OCI-LY1 (cell line): ENCODE measurements around the gene THEM5.

Experiments
- H2AFZ ChIP-seq: fragments of 200-600 bp; sonication (generic), shearing (Covaris generic); 2 replicates; pipeline ENCODE4 v1.6.0; 2014; ENCODE audit warnings: antibody characterized with exemption, mild to moderate bottlenecking, low read length
- H3F3A ChIP-seq: fragments of 200-600 bp; sonication (generic), shearing (Covaris generic); 2 replicates; pipeline ENCODE4 v1.6.0; 2014; ENCODE audit warnings: mild to moderate bottlenecking, antibody characterized with exemption, low read length, moderate library complexity; ENCODE audit not compliant: insufficient read depth
- H3K27ac ChIP-seq: fragments of 200-600 bp; sonication (generic); 2 replicates; pipeline ENCODE4 v1.5.1; 2014; ENCODE audit warnings: low read length, mixed run types, mild to moderate bottlenecking, low read depth; ENCODE audit not compliant: poor library complexity, severe bottlenecking
- H3K27me3 ChIP-seq: fragments of 200-600 bp; sonication (generic); 2 replicates; pipeline ENCODE4 v1.6.0; 2014; ENCODE audit warnings: antibody characterized with exemption, mild to moderate bottlenecking, low read length, moderate library complexity; ENCODE audit not compliant: insufficient read depth
- H3K36me3 ChIP-seq: fragments of 200-600 bp; sonication (generic); 2 replicates; pipeline ENCODE4 v1.6.1; 2014; ENCODE audit warnings: mild to moderate bottlenecking, antibody characterized with exemption, low read length, moderate library complexity, mixed read lengths; ENCODE audit not compliant: insufficient read depth
- H3K4me1 ChIP-seq: fragments of 200-600 bp; sonication (generic); 2 replicates; pipeline ENCODE4 v1.5.1; 2014; ENCODE audit warnings: mild to moderate bottlenecking, low read length, moderate library complexity; ENCODE audit not compliant: insufficient read depth, severe bottlenecking
- H3K4me2 ChIP-seq: fragments of 200-600 bp; sonication (generic), shearing (Covaris generic); 2 replicates; pipeline ENCODE4 v1.6.1; 2014; ENCODE audit warnings: low read length
- H3K4me3 ChIP-seq: fragments of 200-600 bp; sonication (generic); 2 replicates; pipeline ENCODE4 v1.5.1; 2014; ENCODE audit warnings: low read length, low read depth, mild to moderate bottlenecking, mixed read lengths; ENCODE audit not compliant: poor library complexity, severe bottlenecking
- H3K79me2 ChIP-seq: fragments of 200-600 bp; shearing (Covaris generic); 2 replicates; pipeline ENCODE4 v1.6.1; 2016; ENCODE audit warnings: mixed run types, low read length, mixed read lengths; ENCODE audit not compliant: insufficient read depth
- H3K9ac ChIP-seq: fragments of 200-600 bp; sonication (generic), shearing (Covaris generic); 2 replicates; pipeline ENCODE4 v1.6.1; 2014; ENCODE audit warnings: mild to moderate bottlenecking, low read length, mixed read lengths
- H3K9me2 ChIP-seq: fragments of 200-600 bp; sonication (generic), shearing (Covaris generic); 2 replicates; pipeline ENCODE4 v1.6.1; 2014; ENCODE audit warnings: low read depth, mild to moderate bottlenecking, low read length, mixed read lengths
- H3K9me3 ChIP-seq: fragments of 200-600 bp; shearing (Covaris generic); 2 replicates; pipeline ENCODE4 v1.6.1; 2014; ENCODE audit warnings: low read length, mixed read lengths
- H4K20me1 ChIP-seq: fragments of 200-600 bp; sonication (generic), shearing (Covaris generic); 2 replicates; pipeline ENCODE4 v1.6.0; 2016; ENCODE audit warnings: mild to moderate bottlenecking, low read length; ENCODE audit not compliant: insufficient read depth
- EZH2 ChIP-seq: fragments of 200-600 bp; sonication (generic), shearing (Covaris generic); IDR thresholded peaks from 2 replicates; pipeline ENCODE4 v1.8.0; 2017; ENCODE audit warnings: borderline replicate concordance, mixed run types, mild to moderate bottlenecking, antibody characterized with exemption, low read length, moderate library complexity, mixed read lengths
- TF ChIP-seq, protein P1 (sequence below): fragments of 200-600 bp; sonication (generic), shearing (Covaris generic); IDR thresholded peaks from 2 replicates; pipeline ENCODE4 v1.5.1; 2017; ENCODE audit warnings: mild to moderate bottlenecking, antibody characterized with exemption, low read length, moderate library complexity, mixed read lengths

THEM5 gene

GRCh38 chr1:151849126-151849525, 4.4 kb downstream of the THEM5 start:
- no peak overlapping the region for H3K4me3 ChIP-seq
- TF ChIP-seq, protein P1, sequence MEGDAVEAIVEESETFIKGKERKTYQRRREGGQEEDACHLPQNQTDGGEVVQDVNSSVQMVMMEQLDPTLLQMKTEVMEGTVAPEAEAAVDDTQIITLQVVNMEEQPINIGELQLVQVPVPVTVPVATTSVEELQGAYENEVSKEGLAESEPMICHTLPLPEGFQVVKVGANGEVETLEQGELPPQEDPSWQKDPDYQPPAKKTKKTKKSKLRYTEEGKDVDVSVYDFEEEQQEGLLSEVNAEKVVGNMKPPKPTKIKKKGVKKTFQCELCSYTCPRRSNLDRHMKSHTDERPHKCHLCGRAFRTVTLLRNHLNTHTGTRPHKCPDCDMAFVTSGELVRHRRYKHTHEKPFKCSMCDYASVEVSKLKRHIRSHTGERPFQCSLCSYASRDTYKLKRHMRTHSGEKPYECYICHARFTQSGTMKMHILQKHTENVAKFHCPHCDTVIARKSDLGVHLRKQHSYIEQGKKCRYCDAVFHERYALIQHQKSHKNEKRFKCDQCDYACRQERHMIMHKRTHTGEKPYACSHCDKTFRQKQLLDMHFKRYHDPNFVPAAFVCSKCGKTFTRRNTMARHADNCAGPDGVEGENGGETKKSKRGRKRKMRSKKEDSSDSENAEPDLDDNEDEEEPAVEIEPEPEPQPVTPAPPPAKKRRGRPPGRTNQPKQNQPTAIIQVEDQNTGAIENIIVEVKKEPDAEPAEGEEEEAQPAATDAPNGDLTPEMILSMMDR, result no peak
- no peak for TF ChIP-seq EZH2
- H3K27ac ChIP-seq, result no peak overlapping the region
- no peak overlapping the region for H2AFZ ChIP-seq
- no peaks in the 10 kb centered on the region for H3K36me3 ChIP-seq
- H3K79me2 ChIP-seq, result no peaks in the 10 kb centered on the region
- H3K9me2 ChIP-seq, result no peaks in the 10 kb centered on the region
- no peak overlapping the region for H3K9ac ChIP-seq
- no peaks in the 10 kb centered on the region for H4K20me1 ChIP-seq
- H3K27me3 ChIP-seq, result no peaks in the 10 kb centered on the region; the same call in 1 of the 2 replicates
- H3F3A ChIP-seq, result no peaks in the 10 kb centered on the region
- no peaks in the 10 kb centered on the region for H3K9me3 ChIP-seq
- H3K4me2 ChIP-seq, result no peak overlapping the region
- H3K4me1 ChIP-seq, result peaks cover 8% of the 10 kb centered on the region

DNA sequence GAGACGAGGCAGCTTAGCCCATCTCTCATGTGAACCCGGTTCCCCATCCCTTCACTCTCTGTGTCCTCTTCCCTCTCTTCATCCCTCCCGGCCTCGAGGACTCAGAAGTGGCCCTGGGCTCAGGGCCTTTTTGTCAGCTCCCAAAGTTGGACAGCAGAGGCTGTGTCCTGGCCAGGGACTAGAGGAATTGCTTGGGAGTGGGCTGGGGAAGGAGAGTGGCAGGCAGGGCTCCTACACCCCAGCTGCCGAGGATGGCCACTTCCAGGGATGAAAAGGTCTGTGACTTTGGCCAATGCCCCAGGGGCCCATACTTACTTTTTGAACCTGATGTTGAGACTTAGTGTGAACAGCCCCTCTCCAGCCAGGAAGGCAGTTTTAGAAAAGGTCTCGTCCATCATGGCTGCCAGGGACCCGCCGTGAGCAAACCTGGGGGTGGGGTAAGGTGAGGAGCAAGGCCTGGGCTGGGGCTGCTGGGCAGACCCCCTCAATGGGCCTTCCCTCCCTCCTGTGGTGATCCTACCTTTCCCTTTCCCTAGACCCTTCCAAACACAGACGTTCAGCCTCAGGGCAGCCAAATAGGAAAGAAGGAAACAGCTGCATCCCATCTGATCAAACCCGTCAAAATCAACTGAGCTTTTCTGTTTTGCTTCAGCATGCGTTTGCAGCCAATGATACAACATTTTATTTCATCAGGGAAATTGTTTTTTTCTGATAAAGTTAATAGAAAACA, 5.5 kb downstream of the THEM5 start:
- H3K36me3 ChIP-seq, result no peaks in the 10 kb centered on the region
- no peak overlapping the region for H3K4me2 ChIP-seq
- no peaks in the 10 kb centered on the region for H3F3A ChIP-seq
- H4K20me1 ChIP-seq, result no peaks in the 10 kb centered on the region
- no peak overlapping the region for H3K9ac ChIP-seq
- no peak overlapping the region for H3K27ac ChIP-seq
- H3K4me3 ChIP-seq, result no peak overlapping the region
- no peaks in the 10 kb centered on the region; the same call in 1 of the 2 replicates for H3K27me3 ChIP-seq
- no peaks in the 10 kb centered on the region for H3K9me2 ChIP-seq
- H2AFZ ChIP-seq, result no peak overlapping the region
- H3K4me1 ChIP-seq, result peaks cover 18% of the 10 kb centered on the region
- no peaks in the 10 kb centered on the region for H3K9me3 ChIP-seq
- H3K79me2 ChIP-seq, result no peaks in the 10 kb centered on the region
- TF ChIP-seq, protein P1, result no peak
- no peak for TF ChIP-seq EZH2

GRCh38 chr1:151846686-151847237, 6.8 kb downstream of the THEM5 start:
- H3K9me2 ChIP-seq, result no peaks in the 10 kb centered on the region
- H3F3A ChIP-seq, result no peaks in the 10 kb centered on the region
- H3K4me2 ChIP-seq, result no peak overlapping the region
- no peak overlapping the region for H2AFZ ChIP-seq
- no peak for TF ChIP-seq EZH2
- TF ChIP-seq, protein P1, result no peak
- H4K20me1 ChIP-seq, result no peaks in the 10 kb centered on the region
- H3K27me3 ChIP-seq, result no peaks in the 10 kb centered on the region; the same call in 1 of the 2 replicates
- H3K36me3 ChIP-seq, result no peaks in the 10 kb centered on the region
- H3K27ac ChIP-seq, result no peak overlapping the region
- no peak overlapping the region for H3K9ac ChIP-seq
- no peak overlapping the region for H3K4me3 ChIP-seq
- peaks cover 18% of the 10 kb centered on the region for H3K4me1 ChIP-seq
- no peaks in the 10 kb centered on the region for H3K9me3 ChIP-seq
- no peaks in the 10 kb centered on the region for H3K79me2 ChIP-seq
